Stomach (tissue), 9 donors: ENCODE results near the gene FAM32A. TPM values are rescaled to one million over a fixed set of nuclear protein-coding genes. Genes with fewer than 3 reads are reported as not detected.
A peak's percentile ranks its signal among the peaks of the same experiment; 100 is the strongest.
"Not testable (repeated sequence)": the region's sequence is repeated elsewhere in the genome, so short reads cannot be mapped to it uniquely, and the experiment has no call there.

Source experiments
- DNase-seq, 2 donors: peaks; one replicate each; pipeline versions ENCODE4 v3.0.0 to v3.0.0-alpha.2; 2013 to 2019
- H3K27ac ChIP-seq, 5 donors: fragments of 200-600 bp in 4 of 5; sonication (generic) in 4 of 5; one replicate each; pipeline ENCODE4 v1.5.1; 2013 to 2019; ENCODE audit warnings: mild to moderate bottlenecking in 1 of 5, moderate library complexity in 1 of 5
- H3K27me3 ChIP-seq, 3 donors: fragments of 200-600 bp; sonication (generic); one replicate each; pipeline ENCODE4 v1.5.1; 2017 to 2019; ENCODE audit warnings: mixed run types in 1 of 3
- H3K36me3 ChIP-seq, 4 donors: fragments of 200-600 bp; sonication (generic); 1 replicate in 3 of 4; 2 replicates in 1 of 4; pipeline ENCODE4 v1.5.1; 2016 to 2019
- H3K4me1 ChIP-seq, 4 donors: fragments of 200-600 bp; sonication (generic); one replicate each; pipeline ENCODE4 v1.5.1; 2016 to 2019
- H3K4me3 ChIP-seq, 4 donors: fragments of 200-600 bp; sonication (generic) in 3 of 4; one replicate each; pipeline ENCODE4 v1.5.1; 2016 to 2019; ENCODE audit warnings: mild to moderate bottlenecking in 1 of 4
- H3K9me3 ChIP-seq, 4 donors: fragments of 200-600 bp; sonication (generic); one replicate each; pipeline ENCODE4 v1.5.1; 2016 to 2019
- CTCF ChIP-seq, 7 experiments: fragments of 450-650 bp in 4 of 7; fragments of 200-600 bp in 3 of 7; sonication (generic) in 3 of 7; IDR thresholded peaks; one replicate each; pipeline ENCODE4 v1.5.1; 2016 to 2019; ENCODE audit warnings: antibody characterized with exemption in 7 of 7, control low read depth in 2 of 7, mild to moderate bottlenecking in 1 of 7
- EP300 ChIP-seq: sonication (generic); formaldehyde crosslinking; IDR thresholded peaks from one replicate; pipeline ENCODE4 v1.6.1; 2017; ENCODE audit warnings: antibody characterized with exemption
- POLR2A ChIP-seq, 4 donors: fragments of 450-650 bp; IDR thresholded peaks; one replicate each; pipeline ENCODE4 v1.6.1; 2016; ENCODE audit warnings: antibody characterized with exemption in 4 of 4, control low read depth in 2 of 4, mild to moderate bottlenecking in 1 of 4, moderate library complexity in 1 of 4
- POLR2AphosphoS5 ChIP-seq, 3 donors: sonication (generic); formaldehyde crosslinking; IDR thresholded peaks; one replicate each; pipeline ENCODE4 v1.6.1; 2016; ENCODE audit warnings: antibody characterized with exemption in 3 of 3
- WGBS, 5 donors: extraction: QIAGEN DNeasy Blood & Tissue Kit in 3 of 5; methylation state at CpG; one replicate each; pipeline versions ENCODE4 v1.1.5 to v1.1.7; 2013 to 2018; 5-methylcytosine and 5-hydroxymethylcytosine counted together
- intact Hi-C: fragments of 100-400 bp; cut with DNase I; formaldehyde crosslinking; loops from one replicate; pipeline ENCODE4 v1.15.1; 2023; ENCODE audit warnings: low total_unique reads
- polyA plus RNA-seq, 3 donors: library from polyadenylated mRNA; stranded (reverse); fragments of 200-250 nt; gene quantifications; one replicate each; pipeline ENCODE4 v1.2.3, GENCODE V29; 2013
- total RNA-seq, 5 donors: library from RNA; depleted of rRNA; stranded (reverse); fragments of >200 nt; gene quantifications; one replicate each; pipeline versions ENCODE4 v1.1.0 to v1.2.3, GENCODE V29; 2014 to 2016
- donor health status: healthy with polysubstance abuse.
- donor health status: Bipolar disorder and iron deficiency.
- donor health status: healthy.

The FAM32A gene
- total and polyA plus RNA-seq, 8 donors, result 8.2 to 175 (median 89.3) TPM

- no peak overlapping the region for H3K27ac ChIP-seq
- WGBS, 5 donors, result 53 to 65% (median 62%) methylated on average over 2 of the region's 2 CpGs
- TF ChIP-seq POLR2AphosphoS5 (IDR thresholded peaks at IDR 0.05), result no peak
- TF ChIP-seq POLR2A (IDR thresholded peaks at IDR 0.05), result no peak
- no peak for TF ChIP-seq CTCF (IDR thresholded peaks at IDR 0.05)
- no peak for TF ChIP-seq EP300
- H3K4me1 ChIP-seq, result no peaks in the 10 kb centered on the region
- DNase-seq, result no peak
- peaks cover 0 to 7% (median 0%) of the 10 kb centered on the region in 3 donors for H3K27me3 ChIP-seq
- intact Hi-C loops, result no loop called here
- no peaks in the 10 kb centered on the region for H3K36me3 ChIP-seq
- no peak overlapping the region for H3K4me3 ChIP-seq
- peaks cover 0 to 14% (median 5%) of the 10 kb centered on the region in 4 donors for H3K9me3 ChIP-seq
Observed at GRCh38 chr19:16175954-16176353, 9.3 kb upstream of the FAM32A start.

- DNase-seq, H3K27me3 ChIP-seq, intact Hi-C loops, H3K27ac ChIP-seq, H3K4me3 ChIP-seq, H3K36me3 ChIP-seq: not testable (repeated sequence)
- Histone ChIP-seq H3K4me1 (peaks cover 0 to 15% (median 7%) of the 10 kb centered on the region in 4 donors), H3K9me3 (peaks cover 0 to 14% (median 5%) of the 10 kb centered on the region in 4 donors)
- WGBS, 5 donors, result 83 to 93% (median 88%) methylated on average over 5 of the region's 5 CpGs
Observed at GRCh38 chr19:16178866-16179265, 6.3 kb upstream of the FAM32A start.

- DNase-seq, result peak in 1 of 2 donors; percentile 64
- Histone ChIP-seq H3K27ac (no peak overlapping the region), H3K4me1 (peaks cover 3 to 20% (median 14%) of the 10 kb centered on the region in 4 donors), H3K4me3 (no peak overlapping the region), H3K36me3 (no peaks in the 10 kb centered on the region), H3K27me3 (no peaks in the 10 kb centered on the region), H3K9me3 (peaks cover 0 to 7% (median 1%) of the 10 kb centered on the region in 4 donors)
- TF ChIP-seq EP300, result no peak
- TF ChIP-seq POLR2A (IDR thresholded peaks at IDR 0.05), result no peak
- no peak for TF ChIP-seq POLR2AphosphoS5 (IDR thresholded peaks at IDR 0.05)
- TF ChIP-seq CTCF (IDR thresholded peaks at IDR 0.05), result no peak
- WGBS, 5 donors, result 40 to 66% (median 57%) methylated on average over 4 of the region's 4 CpGs
- intact Hi-C loops, result loop anchor here (5.0 to 10.0 kb wide), 2 partner anchors 138 to 556 kb away; no protein-coding TSS in a partner anchor
Observed at GRCh38 chr19:16180611-16181010, 4.6 kb upstream of the FAM32A start.

- intact Hi-C loops, result loop anchor here (5.0 to 10.0 kb wide), 2 partner anchors 142 to 560 kb away; no protein-coding TSS in a partner anchor
- no peaks in the 10 kb centered on the region for H3K9me3 ChIP-seq
- peak overlapping the region in 4 of 5 donors; percentile 81 to 91 (median 87) for H3K27ac ChIP-seq
- no peaks in the 10 kb centered on the region for H3K27me3 ChIP-seq
- peak overlapping the region; percentile 74 to 99 (median 92) for H3K4me3 ChIP-seq
- H3K36me3 ChIP-seq, result peaks cover 11 to 31% (median 28%) of the 10 kb centered on the region in 4 donors
- H3K4me1 ChIP-seq, result peaks cover 12 to 57% (median 44%) of the 10 kb centered on the region in 4 donors
- no peak for TF ChIP-seq EP300
- TF ChIP-seq POLR2A (IDR thresholded peaks at IDR 0.05), result no peak
- no peak for TF ChIP-seq CTCF (IDR thresholded peaks at IDR 0.05)
- no peak for TF ChIP-seq POLR2AphosphoS5 (IDR thresholded peaks at IDR 0.05)
- 34 to 47% (median 39%) methylated on average over 18 of the region's 18 CpGs for WGBS, 5 donors
- no peak for DNase-seq
Observed at GRCh38 chr19:16184665-16185122, 516 bp upstream of the FAM32A start.

- DNase-seq, result peak; percentile 41 to 72
- Histone ChIP-seq H3K9me3 (no peaks in the 10 kb centered on the region), H3K27me3 (no peaks in the 10 kb centered on the region), H3K4me1 (peaks cover 12 to 67% (median 44%) of the 10 kb centered on the region in 4 donors), H3K27ac (peak overlapping the region; percentile 76 to 91 (median 87)), H3K4me3 (peak overlapping the region; percentile 74 to 99 (median 92)), H3K36me3 (peaks cover 22 to 41% (median 39%) of the 10 kb centered on the region in 4 donors)
- WGBS, 5 donors, result 0 to 1% (median 1%) methylated on average over 20 of the region's 20 CpGs
- intact Hi-C loops, result loop anchor here (10.0 kb wide), 1 partner anchor 561 kb away; no protein-coding TSS in a partner anchor
- peak in 2 of 7 experiments; percentile 8 to 14 for TF ChIP-seq CTCF (IDR thresholded peaks at IDR 0.05)
- no peak for TF ChIP-seq POLR2AphosphoS5 (IDR thresholded peaks at IDR 0.05)
Observed at GRCh38 chr19:16185768-16186123, 536 bp downstream of the FAM32A start.
